HG03469 (cell line): Measurements from ENCODE around the gene CD226.
"Not testable (repeated sequence)": the region's sequence is repeated elsewhere in the genome, so short reads cannot be mapped to it uniquely, and the experiment has no call there.

ENCODE experiments used
- ATAC-seq: cut with Tn5 transposase; IDR thresholded peaks from one replicate; pipeline ENCODE4 v1.9.1; 2021; ENCODE audit warnings: mild to moderate bottlenecking, moderate library complexity, moderate number of reproducible peaks; ENCODE audit not compliant: unreplicated experiment

The CD226 gene

DNA sequence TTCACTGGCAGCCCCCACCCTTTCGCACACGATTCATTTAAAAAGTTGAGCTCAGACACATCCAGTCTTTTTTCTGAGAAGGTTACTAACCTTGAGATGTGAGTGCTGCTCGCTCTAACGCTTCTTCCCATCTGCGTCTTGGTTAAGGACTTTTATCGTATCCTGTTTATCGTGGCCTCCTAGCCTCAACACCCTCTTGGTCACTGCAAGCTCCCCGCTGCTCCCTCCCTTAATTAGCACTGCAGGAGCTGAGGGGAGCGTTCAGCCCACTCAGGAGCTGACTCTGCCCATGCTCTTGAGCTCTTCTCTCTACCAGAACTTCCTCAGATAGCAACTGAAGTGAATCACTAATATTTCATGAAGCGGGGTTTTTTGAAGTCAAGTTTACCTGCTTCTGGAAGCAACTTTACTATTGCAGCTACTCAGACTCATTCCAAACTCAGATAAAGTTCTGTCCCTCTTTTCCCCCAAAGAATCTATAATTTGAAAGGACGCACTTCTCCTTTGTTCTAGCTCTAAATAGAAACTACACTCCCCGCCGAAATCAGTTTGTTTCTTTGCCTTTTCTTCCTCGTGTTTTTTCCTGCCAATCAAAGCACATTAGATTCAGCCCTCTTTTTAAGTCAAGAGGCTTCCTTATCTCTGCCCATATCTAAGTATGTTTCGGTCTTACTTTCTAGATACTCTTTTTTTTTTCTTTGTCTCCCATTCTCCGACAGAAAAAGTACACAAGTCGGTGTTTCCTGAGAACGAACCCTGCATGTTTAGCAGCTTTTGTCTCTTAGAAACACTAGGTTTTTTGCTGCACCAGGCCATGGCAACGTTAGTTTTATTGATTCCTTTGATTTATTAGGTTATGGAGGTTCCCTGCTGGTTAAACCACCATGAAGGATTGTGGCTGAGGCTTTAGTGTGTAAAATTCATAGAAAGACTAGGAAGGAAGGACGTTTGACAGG is 9.3 kb upstream of the CD226 start:
- no peak for ATAC-seq

DNA sequence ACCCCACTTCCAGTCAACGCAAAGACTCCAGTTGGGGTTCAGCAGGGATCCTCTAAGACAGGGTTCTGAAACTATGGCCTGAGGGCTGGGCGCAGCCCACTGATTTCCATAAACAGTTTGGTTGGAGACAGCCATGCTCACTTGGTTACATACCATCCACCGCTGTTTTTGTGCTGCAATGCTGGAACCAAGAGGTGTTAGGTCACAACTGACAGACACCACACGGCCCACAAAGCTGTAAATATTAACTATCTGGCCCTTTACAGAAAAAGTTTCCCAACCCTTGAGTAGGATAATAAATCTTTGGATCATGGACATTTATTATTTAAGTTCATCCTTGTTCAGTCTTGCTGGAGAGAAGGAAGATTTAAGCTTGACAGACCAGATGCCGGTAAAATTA is 8.4 kb upstream of the CD226 start:
- ATAC-seq = peak; percentile 30

DNA sequence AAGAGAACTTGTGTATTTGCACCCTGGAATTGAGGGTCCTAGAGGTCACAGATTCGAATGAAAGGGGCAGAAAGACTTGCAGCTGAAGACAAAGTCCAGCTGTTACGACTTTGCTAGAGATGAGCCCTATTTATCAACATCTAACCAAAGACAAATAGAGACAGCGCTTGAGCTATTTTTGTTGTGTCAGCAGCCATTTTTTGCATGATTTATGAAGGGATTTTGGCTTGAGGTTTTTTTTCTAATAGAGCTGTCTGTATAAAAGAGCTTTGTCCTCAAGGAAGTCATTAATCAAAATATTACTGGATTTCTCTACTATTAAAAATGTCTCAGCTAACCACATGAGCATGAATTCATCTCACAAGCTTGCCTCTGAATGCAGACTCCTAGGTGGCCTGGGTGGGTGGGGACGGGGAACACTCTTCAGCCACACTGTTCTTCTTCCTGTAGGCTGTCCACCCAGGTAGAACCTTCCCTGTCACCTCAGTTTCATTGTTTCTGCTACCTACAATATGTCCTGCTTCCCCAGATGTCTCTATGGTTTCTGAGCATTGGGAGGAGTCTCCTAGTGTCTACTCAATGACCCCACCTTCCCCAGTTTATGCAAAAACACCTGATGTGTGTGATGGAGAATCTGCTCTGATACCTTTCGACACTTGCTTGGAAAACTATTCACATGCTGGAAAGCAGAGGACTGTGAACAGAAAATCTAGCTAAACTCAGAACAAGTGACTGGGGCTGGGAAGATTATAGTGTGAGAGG is 7.2 kb upstream of the CD226 start:
- ATAC-seq = peak; percentile 20

DNA sequence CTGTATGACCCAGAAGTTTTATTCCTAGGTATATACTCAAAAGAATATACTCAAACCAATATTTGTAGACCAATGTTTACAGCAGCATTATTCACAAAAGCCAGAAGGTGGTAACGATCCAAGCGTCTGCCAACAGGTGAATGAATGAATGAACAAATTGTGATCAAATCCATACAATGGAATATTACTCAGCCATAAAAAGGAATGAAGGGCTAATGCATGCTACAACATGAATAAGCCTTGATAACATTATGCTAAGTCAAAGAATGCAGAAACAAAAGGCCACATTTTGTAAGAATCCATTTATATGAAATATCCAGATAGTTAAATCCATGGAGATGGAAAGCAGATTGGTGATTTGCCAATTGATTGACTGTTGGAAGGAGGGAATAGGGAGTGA is 5.5 kb upstream of the CD226 start:
- no peak for ATAC-seq

DNA sequence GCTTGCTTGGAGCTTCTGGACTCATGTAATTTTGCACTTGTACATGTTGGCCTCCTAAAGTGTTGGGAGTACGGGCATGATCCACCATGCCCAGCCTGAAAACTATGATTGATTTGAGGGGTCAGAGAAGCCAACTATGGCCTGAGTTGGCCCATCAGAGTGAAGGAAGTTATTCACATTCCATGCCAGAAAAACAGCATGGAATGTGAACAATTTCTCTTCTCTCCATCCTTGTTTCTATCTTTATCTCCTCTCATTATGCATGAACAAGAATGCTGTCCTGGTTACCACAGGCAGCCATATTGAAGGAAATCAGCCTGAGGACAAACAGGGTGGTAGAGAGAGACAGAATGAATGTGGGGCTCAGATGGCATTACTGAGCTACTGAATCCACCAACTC is 3.5 kb upstream of the CD226 start:
- ATAC-seq = no peak

DNA sequence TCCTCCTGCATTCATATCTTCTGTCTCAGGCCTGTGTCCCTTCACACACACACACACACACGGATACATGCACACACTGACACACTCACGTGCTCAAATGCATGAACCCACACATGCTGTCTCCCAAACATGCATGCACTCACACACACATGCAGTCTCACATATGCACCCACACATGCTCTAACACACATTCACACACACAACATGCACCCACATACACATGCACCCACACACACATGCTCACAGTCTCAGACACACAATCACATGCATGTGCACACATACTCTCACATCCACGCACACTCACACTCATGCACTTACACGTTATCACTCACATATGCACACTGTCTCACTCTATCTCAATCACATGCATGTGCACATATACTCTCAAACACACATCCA is 1.9 kb upstream of the CD226 start:
- no peak for ATAC-seq

DNA sequence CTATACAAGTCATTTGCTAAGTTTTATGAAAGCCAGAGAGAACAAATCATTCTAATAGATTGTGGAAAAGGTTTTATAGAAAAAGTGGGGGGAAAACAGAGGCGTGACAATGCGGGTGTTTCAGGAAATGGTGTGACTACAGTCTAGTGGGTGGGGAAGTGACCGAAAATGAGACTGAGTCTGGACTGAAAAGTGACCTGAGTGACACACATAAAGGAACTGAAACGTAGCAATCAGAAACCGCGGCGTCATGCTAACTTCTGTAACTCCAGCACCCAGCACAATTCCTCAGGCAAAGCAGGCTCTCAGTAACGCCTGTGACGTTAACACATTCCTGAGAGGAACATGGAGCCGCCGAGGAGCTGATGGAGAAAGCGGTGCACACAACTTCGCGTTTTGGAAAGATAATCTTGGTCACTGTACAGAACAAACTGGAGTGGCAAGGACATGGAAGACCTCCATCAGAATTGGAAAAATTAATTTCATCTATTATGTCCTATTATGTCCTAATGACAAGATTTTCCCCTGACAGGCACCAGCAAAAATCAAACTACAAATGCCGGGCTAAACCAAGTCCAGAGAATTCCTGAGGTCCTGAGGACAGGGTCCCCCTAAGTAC is 1.4 kb upstream of the CD226 start:
- ATAC-seq = peak; percentile 79

DNA sequence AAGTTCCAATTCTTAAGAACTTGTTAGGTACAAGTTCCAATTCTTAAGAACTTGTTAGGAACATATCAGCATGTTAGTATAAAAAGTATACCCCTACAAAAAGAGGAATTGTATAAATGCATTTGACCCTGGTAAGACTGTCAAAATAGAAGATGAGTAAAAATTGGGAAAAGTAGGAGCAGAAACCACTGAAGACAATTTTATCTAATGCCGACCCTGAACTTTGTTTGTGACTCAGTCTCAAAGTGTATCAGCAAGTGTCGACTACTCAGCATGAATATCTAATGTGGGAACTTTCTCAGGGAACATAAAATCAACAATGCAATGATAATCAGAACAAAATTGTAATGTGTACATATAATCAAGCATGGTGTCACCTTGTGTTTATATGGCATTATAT is 583 bp upstream of the CD226 start:
- ATAC-seq = no peak

DNA sequence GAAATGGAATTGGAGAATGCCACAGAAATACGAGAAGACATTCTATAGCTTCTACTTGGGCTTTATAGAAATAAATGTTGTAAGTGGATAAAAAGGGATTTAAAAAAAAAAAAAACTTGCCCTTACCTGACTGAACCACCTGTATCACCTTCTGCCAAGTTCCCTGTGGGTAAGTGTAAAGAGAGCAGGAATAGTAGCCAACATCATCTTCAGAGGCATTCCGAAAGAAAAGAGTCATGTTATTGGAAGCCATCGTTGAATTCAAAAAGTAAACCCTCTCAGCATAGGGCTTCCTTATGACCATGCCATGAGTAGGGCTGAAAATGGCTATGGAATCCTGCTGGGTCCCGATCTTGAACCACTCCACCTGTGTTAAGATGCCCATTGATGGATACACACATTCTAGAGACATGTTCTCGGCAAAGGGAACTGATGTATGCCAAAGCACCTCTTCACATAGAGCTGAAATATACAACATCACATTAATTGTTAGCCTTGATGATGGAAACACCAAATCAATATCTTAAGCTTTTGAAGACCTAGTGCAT is 991 bp downstream of the CD226 start:
- no peak for ATAC-seq

DNA sequence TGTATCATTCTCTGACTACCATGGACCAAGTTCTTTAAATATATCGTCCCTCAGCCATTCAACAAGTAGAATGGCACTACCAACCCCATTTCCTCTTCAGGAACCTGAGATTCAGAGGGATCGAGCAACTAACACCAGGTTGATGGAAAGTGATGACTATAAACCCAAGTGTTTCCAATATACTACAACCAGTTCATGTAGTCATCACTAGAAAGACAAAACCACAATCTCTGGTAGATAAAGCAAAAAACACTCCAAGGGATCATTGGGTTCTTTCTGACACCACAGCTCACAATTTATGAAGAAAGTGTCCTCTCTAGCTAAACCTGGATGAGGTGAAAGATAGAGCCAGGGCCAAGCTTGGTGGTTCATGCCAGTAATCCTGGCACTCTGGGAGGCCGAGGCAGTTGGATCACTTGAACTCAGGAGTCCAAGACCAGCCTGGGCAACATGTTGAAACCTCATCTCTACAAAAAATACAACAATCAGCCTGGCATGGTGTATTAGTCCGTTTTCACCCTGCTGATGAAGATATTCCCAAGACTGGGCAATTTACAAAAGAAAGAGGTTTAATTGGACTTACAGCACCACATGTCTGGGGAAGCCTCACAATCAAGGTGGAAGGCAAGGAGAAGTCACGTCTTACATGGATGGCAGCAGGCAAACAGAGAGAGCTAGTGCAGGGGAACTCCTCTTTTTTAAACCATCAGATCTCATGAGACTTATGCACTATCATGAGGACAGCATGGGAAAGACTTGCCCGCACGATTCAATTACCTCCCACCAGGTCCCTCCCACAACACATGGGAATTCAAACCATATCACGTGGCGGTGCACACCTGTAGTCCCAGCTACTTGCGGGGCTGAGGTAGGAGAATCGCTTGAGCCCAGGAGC is 2.2 kb downstream of the CD226 start:
- no peak for ATAC-seq

DNA sequence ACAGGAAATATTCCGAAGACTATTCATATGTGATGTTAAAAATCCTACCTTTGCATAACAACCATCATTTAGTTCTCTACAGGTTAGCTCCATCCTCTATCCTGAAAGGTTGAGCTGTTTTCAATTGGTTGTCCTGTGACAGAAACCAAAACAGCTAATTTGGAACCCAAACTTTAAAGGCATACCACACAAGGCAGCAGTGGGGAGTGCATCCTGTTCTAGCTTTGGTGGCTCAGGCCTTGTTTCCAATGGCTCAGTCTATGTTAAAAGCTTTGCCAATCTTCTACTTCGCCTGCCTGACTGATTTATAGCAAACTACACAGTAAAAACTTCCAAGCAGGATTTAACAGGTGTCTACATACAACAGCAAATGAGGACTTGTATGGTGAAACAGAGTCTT is 3.2 kb downstream of the CD226 start:
- ATAC-seq = no peak

DNA sequence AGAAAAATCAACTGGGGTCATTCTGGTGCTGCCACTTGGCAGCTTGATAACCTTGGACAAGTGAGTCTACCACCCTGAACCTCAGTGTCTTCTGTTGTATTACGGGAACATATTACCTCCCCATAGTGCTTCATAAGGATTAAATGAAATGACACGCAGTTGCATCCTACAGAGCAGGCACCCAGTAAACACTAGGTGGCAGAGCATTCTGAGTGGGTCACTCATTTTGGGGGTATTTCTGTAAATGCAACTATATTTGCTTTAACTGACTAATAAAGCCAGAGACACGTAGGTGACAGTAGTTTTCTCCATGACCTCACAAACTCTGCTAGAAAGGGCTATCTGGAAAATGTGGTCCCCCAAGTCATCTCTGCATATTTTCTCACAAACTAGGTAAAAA is 4.7 kb downstream of the CD226 start:
- ATAC-seq = no peak

DNA sequence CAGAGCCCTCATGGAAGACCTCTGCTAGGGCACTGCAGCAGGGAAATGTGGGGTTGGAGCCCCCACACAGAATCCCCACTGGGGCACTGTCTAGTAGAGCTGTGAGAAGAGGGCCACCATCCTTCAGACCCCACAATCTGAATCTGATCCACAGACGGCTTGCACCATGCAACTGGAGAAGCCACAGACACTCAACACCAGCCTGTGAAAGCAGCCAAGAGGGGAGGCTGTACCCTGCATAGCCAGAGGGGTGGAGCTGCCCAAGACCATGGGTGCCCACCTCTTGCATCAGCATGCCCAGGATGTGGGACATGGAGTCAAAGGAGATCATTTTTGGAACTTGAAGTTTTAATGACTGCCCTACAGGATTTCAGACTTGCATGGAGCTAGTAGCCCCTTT is 6.5 kb downstream of the CD226 start:
- no peak for ATAC-seq

DNA sequence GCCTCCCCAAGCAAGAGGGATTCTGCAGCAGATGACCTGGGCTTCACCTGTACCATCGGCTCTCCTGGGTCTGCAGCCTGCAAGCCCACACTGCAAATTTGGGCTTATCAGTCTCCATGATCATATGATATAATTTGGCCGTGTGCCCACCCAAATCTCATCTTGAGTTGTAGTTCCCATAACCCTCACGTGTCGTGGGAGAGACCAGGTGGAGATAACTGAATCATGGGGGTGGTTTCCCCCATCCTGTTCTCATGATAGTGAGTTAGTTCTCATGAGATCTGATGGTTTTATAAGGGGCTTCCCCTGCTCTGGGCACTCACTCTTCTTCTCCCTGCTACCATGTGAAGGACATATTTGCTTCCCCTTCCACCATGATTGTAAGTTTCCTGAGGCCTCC is 7.9 kb downstream of the CD226 start:
- ATAC-seq = not testable (repeated sequence)

DNA sequence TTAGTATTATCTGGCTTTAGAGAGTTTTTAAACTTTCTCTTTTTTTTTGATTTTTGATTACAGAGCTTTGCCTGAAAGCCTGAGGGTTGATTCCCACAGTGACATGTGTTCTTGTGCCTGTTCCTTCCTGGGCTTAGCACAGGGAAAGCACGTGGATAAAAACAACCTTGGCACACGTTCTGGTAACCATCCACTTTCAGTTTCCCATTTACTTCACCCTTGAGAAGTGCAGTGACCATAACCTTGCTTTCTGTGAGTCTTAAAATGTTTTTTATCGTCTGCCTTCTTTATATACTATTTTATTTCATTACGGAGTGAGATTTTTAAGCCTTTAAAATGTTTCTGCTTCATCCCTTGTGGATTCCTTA is 11.5 kb downstream of the CD226 start:
- peak; percentile 25 for ATAC-seq

DNA sequence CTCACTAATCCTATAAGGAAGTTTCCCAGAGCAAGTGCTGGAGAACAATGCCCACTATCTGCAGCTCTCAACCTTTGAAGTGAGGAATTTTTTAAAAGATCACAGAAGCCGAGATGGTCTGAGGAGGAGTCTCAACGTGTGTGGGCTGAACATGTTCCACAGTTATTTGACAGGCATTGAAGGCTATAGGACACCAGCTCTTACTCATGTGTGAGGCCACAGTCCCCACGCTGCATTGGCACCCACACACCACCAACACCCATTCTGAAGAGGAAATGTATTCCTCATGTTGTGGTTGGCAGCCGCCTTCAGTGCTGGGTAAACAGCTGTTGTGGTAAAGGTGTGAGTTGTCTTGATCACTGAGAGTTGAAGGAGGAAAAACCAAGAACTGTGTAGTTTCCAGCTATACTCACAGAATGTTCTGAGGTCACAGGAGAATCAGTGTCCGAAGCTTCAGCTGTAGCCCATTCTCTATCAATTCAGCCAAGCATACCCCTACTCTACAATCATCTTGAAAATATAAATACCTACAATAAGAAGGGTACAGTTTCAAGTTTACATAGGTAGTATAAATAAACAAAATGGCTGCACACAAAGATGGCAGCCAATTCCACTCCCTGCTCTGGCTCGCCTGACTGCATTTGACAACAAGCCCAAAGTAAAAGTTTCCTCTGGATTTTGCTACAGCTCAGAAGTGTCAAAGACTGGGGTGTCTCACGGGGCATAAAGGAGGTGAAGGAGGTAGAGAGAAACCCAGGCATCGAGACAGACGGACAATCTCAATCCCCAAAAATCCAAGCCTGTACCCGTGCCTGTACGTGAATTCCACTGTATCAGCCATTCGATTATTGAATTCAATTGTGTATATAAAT is 12.1 kb downstream of the CD226 start:
- peak; percentile 94 for ATAC-seq

DNA sequence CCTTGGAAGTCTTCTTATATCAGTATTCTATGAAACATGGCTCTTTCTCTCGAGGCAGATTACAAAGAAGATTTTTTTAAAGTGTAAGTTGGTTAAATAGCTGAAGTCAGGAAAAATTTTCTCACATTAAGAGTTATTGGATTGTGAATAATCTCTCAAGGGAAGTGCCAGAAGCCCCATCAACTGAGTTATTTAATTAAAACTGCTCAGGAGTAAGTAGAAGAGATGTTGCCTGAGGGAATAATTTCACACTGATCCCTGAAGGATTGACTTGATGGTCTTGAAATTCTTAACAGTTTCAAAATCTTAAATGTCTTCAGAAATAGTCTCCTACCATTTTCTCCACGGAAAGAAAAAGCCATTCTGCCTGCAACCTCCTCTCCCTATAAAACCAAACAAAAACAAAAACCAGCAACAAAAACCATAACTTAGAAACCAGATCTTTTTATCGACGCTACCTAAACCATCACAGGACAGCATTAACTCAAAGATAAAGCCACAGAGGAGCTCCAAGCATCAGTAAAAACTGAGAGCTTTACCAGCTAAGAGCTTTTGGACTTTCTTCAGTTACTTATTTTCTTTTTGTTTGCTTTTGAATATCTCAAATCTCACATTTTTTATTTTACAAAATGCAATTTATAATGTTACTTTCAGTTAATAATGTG is 12.9 kb downstream of the CD226 start:
- no peak for ATAC-seq

DNA sequence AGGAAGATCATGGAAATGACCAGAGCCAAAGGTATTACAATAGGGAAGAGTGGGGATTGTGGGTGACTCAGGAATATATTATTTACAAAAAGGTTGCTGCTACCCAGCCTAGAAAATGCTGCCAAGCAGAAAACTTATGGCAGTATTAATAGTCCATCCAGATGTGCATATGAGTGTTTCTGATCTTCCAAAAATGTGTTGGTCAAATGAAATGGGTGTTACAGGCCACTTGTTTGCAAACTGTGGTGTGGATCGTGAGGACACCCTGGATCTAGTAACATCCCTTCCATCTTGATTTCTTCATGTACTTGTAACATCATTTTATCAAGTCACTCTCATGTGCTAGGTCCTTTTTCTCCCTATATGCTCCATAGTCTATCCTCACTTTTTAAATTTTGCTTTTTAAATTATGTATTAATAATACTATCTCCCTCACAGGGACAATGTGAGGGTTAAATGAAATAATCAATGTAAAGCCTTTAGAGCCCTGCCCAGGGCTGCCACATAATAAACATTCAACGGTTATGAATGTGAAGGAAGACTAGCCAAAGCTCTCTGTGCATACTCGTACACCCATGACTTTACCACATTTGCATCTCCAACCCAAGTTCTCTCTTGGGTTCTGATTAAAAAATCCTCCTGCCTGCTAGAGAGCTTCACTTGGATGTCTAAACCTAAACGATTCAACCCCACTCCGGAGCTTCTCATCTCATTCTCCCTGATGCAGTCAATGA is 18.5 kb downstream of the CD226 start:
- ATAC-seq = no peak
